Mammary epithelial cell (primary cell): ENCODE measurements around the gene RAB8B.

Experiments
- CTCF ChIP-seq, 2 donors: IDR thresholded peaks in 1 of 2; conservative IDR thresholded peaks in 1 of 2; 2 replicates each; pipeline ENCODE4 v1.5.1; 2011 to 2012; ENCODE audit warnings: inconsistent platforms in 2 of 2, low read length in 2 of 2, mild to moderate bottlenecking in 2 of 2, control low read depth in 1 of 2, low read depth in 1 of 2; ENCODE audit not compliant: insufficient read depth in 1 of 2; ENCODE audit errors: extremely low read depth in 1 of 2
- EZH2 ChIP-seq: IDR thresholded peaks from 2 replicates; pipeline ENCODE4 v1.6.1; 2012; ENCODE audit warnings: low read length, inconsistent platforms, borderline replicate concordance

GRCh38 chr15:63187589-63188226 lies 1.7 kb upstream of the RAB8B start:
- TF ChIP-seq CTCF (conservative IDR thresholded peaks at IDR 0.05 in 1 of 2, IDR thresholded peaks at IDR 0.05 in 1 of 2; ENCODE audit: extremely low read depth in 1 of 2, insufficient read depth in 1 of 2, low read depth in 1 of 2, low read length in 2 of 2) (no peak), EZH2 (no peak)
